K562 (cell line): ENCODE data around the gene CST4. TPM values are rescaled to one million over a fixed set of nuclear protein-coding genes. Genes with fewer than 3 reads are reported as not detected.

Source experiments
- ATAC-seq: fragments of 200-7000 bp; cut with Tn5 transposase; 3 replicates; pipeline ENCODE4 v1.9.1; 2020; ENCODE audit warnings: moderate library complexity
- BruUV-seq: library from RNA; stranded (reverse); fragments of 400-500 nt; replicated peaks from 2 replicates; lab custom pipeline; 2021; lab: Mats Ljungman, UMichigan
- CTCF ChIA-PET: fragments of 300-600 bp; formaldehyde crosslinking; extraction: SDS; loops from one replicate; lab custom pipeline; 2021; ENCODE audit warnings: low intra/inter-chr PET ratio; lab: Yijun Ruan, JAX
- POLR2A ChIA-PET: fragments of 300-600, 350-650 bp; sonication (Branson Sonifier 250); formaldehyde crosslinking; extraction: SDS; loops from one replicate; lab custom pipeline; 2021; ENCODE audit warnings: antibody characterized with exemption, inconsistent platforms; lab: Yijun Ruan, JAX
- DNase-seq, 4 experiments: peaks; one replicate each; pipeline versions ENCODE4 v3.0.0 to v3.0.0-alpha.2; 2011 to 2018; ENCODE audit warnings: low spot score in 3 of 4, mixed read lengths in 3 of 4; ENCODE audit errors: extremely low read depth in 1 of 4
- FAIRE-seq: peaks from 2 replicates; lab custom pipeline; 2011; peaks lifted over from hg19 to GRCh38; lab: Jason Lieb, UNC
- H2AFZ ChIP-seq: 2 replicates; pipeline ENCODE4 v1.6.0; 2011; ENCODE audit warnings: low read depth, low read length, control low read depth, inconsistent platforms
- H3K27ac ChIP-seq: fragments of 200-600 bp; 3 replicates; pipeline ENCODE4 v1.8.0; 2011; ENCODE audit warnings: low read depth, mild to moderate bottlenecking, control low read depth, inconsistent platforms, low read length, moderate library complexity, mixed read lengths; ENCODE audit errors: extremely low read depth
- H3K27me3 ChIP-seq, 2 experiments: fragments of 300-600 bp in 1 of 2; 2 replicates in 1 of 2; 3 replicates in 1 of 2; pipeline versions ENCODE4 v1.6.0 to v1.8.0; 2011; ENCODE audit warnings: inconsistent platforms in 2 of 2, low read length in 2 of 2, mild to moderate bottlenecking in 1 of 2, mixed read lengths in 1 of 2, moderate library complexity in 1 of 2; ENCODE audit not compliant: control insufficient read depth in 2 of 2, insufficient read depth in 2 of 2
- H3K36me3 ChIP-seq: fragments of 300-600 bp; 3 replicates; pipeline ENCODE4 v1.8.0; 2011; ENCODE audit warnings: mild to moderate bottlenecking, low read length, inconsistent platforms; ENCODE audit not compliant: control insufficient read depth, insufficient read depth
- H3K4me1 ChIP-seq, 2 experiments: fragments of 200-600 bp in 1 of 2; replicated peaks in 1 of 2; 2 replicates in 1 of 2; 3 replicates in 1 of 2; pipeline versions ENCODE4 v1.5.1 to v1.8.0; 2011; ENCODE audit warnings: inconsistent platforms in 2 of 2, low read length in 2 of 2, mild to moderate bottlenecking in 1 of 2, mixed read lengths in 1 of 2, moderate library complexity in 1 of 2; ENCODE audit not compliant: control insufficient read depth in 2 of 2, insufficient read depth in 2 of 2
- H3K4me2 ChIP-seq: 2 replicates; pipeline ENCODE4 v1.6.1; 2011; ENCODE audit warnings: low read length, control low read depth, inconsistent platforms, mixed read lengths; ENCODE audit not compliant: insufficient read depth
- H3K4me3 ChIP-seq: fragments of 200-600 bp; sonication (generic), shearing (Covaris generic); 2 replicates; pipeline ENCODE4 v1.5.1; 2016; ENCODE audit warnings: control low read depth, inconsistent platforms
- H3K79me2 ChIP-seq: fragments of 200-600 bp; 3 replicates; pipeline ENCODE4 v1.8.0; 2011; ENCODE audit warnings: low read length, inconsistent platforms; ENCODE audit not compliant: control insufficient read depth, insufficient read depth
- H3K9ac ChIP-seq, 2 experiments: 2 replicates each; pipeline versions ENCODE4 v1.6.0 to v1.6.1; 2011; ENCODE audit warnings: low read depth in 2 of 2, low read length in 2 of 2, control low read depth in 1 of 2, inconsistent platforms in 1 of 2, mild to moderate bottlenecking in 1 of 2, mixed read lengths in 1 of 2; ENCODE audit not compliant: insufficient read depth in 1 of 2
- H3K9me1 ChIP-seq: one replicate; pipeline ENCODE4 v1.6.0; 2011; ENCODE audit warnings: inconsistent platforms, mild to moderate bottlenecking, low read length, moderate library complexity; ENCODE audit not compliant: control insufficient read depth, insufficient read depth
- H3K9me3 ChIP-seq: replicated peaks from 2 replicates; pipeline ENCODE4 v1.5.1; 2011; ENCODE audit warnings: low read depth, low read length, inconsistent platforms; ENCODE audit not compliant: control insufficient read depth, insufficient read depth
- H4K20me1 ChIP-seq: replicated peaks from 2 replicates; pipeline ENCODE4 v1.6.1; 2011; ENCODE audit warnings: low read length, inconsistent platforms, mixed read lengths; ENCODE audit not compliant: control insufficient read depth, insufficient read depth
- ARID3B ChIP-seq: fragments of 250-450 bp; sonication (Bioruptor Pico); IDR thresholded peaks from 2 replicates; pipeline ENCODE4 v1.4.0; 2020; ENCODE audit warnings: borderline replicate concordance
- GATAD2A ChIP-seq: fragments of 450-650 bp; IDR thresholded peaks from 2 replicates; pipeline ENCODE4 v1.6.1; 2017
- MAFF ChIP-seq: IDR thresholded peaks from 2 replicates; pipeline ENCODE4 v1.6.1; 2012; ENCODE audit warnings: low read length, improper control_type of control experiment
- MEIS2 ChIP-seq: fragments of 450-650 bp; IDR thresholded peaks from 2 replicates; pipeline ENCODE4 v1.6.1; 2014; ENCODE audit warnings: mild to moderate bottlenecking; ENCODE audit not compliant: partially characterized antibody
- NFIX ChIP-seq: fragments of 250-450 bp; sonication (Bioruptor Pico); IDR thresholded peaks from 2 replicates; pipeline ENCODE4 v1.4.0; 2020; ENCODE audit warnings: low read depth, mild to moderate bottlenecking, moderate library complexity
- POLR2AphosphoS5 ChIP-seq: IDR thresholded peaks from 2 replicates; pipeline ENCODE4 v1.6.1; 2011; ENCODE audit warnings: mild to moderate bottlenecking, low read depth, low read length, moderate library complexity; ENCODE audit not compliant: control insufficient read depth, insufficient read depth
- TBP ChIP-seq: optimal IDR thresholded peaks from 2 replicates; pipeline ENCODE3; 2011; ENCODE audit warnings: low read depth, low read length, improper control_type of control experiment
- ZNF133 ChIP-seq: fragments of 250-450 bp; sonication (Bioruptor Pico); IDR thresholded peaks from 2 replicates; pipeline ENCODE4 v1.4.0; 2020; ENCODE audit warnings: mild to moderate bottlenecking
- ZNF175 ChIP-seq: fragments of 200-800 bp; sonication (Bioruptor generic); IDR thresholded peaks from 2 replicates; pipeline ENCODE4 v1.6.1; 2016; ENCODE audit warnings: low read depth, mild to moderate bottlenecking, missing genetic modification characterization, missing compliant biosample characterization
- ZNF239 ChIP-seq: fragments of 250-450 bp; sonication (Bioruptor Pico); IDR thresholded peaks from 2 replicates; pipeline ENCODE4 v1.4.0; 2020; ENCODE audit warnings: mild to moderate bottlenecking
- ZNF75A ChIP-seq: fragments of 450-650 bp; formaldehyde crosslinking; IDR thresholded peaks from 2 replicates; pipeline ENCODE4 v1.4.0; 2020; ENCODE audit warnings: mild to moderate bottlenecking
- WGBS: fragments of 100-300 bp; shearing (Covaris generic); methylation state at CpG from one replicate; pipeline ENCODE4 v1.1.6; 2016; ENCODE audit warnings: low coverage, mixed read lengths; ENCODE audit not compliant: insufficient coverage; ENCODE audit errors: missing lambda C conversion rate; 5-methylcytosine and 5-hydroxymethylcytosine counted together
- in situ Hi-C: fragments of 300-500 bp; cut with MboI; formaldehyde crosslinking; loops from 4 replicates; pipeline ENCODE4 v1.15.0; 2018; ENCODE audit warnings: inconsistent platforms, mixed read lengths
- intact Hi-C: fragments of 100-400 bp; cut with micrococcal nuclease; formaldehyde crosslinking; loops from 2 replicates; pipeline ENCODE4 v1.14.2; 2022
- polyA plus RNA-seq, 8 experiments: library from polyadenylated mRNA; depleted of rRNA in 4 of 8; stranded (reverse) in 5 of 8; unstranded in 3 of 8; fragments of >200 nt; fragmentation: Nextera tagmentation in 2 of 8; fragmentation: Illumina TruSeq in 1 of 8; extraction: Ambion mirVana in 2 of 8; extraction: Trizol in 1 of 8; gene quantifications; 2 replicates each; pipeline versions ENCODE4 v1.2.1 to v1.2.3, GENCODE V29; 2011 to 2014; ENCODE audit warnings: inconsistent platforms in 1 of 8, missing spikeins in 1 of 8
- total RNA-seq, 7 experiments: library from RNA; depleted of rRNA in 6 of 7; stranded (reverse); fragments of >200 nt in 6 of 7; fragmentation: Illumina TruSeq in 2 of 7; extraction: Trizol in 2 of 7; gene quantifications; 2 replicates each; pipeline versions ENCODE4 v1.2.1 to v1.2.3, GENCODE V29; 2011 to 2021; ENCODE audit warnings: low replicate concordance in 1 of 7

CST4 gene
- total and polyA plus RNA-seq, 9 of the 15 experiments (the other 6 are each of a cell fraction or from before 2014, with no cell fraction given): not detected

- ATAC-seq (no peak), FAIRE-seq (no peak), DNase-seq (no peak)
- Histone ChIP-seq H3K27ac (no peak overlapping the region), H3K4me2 (no peak overlapping the region), H3K9ac (no peak overlapping the region), H3K79me2 (no peaks in the 10 kb centered on the region), H2AFZ (no peak overlapping the region), H3K4me3 (no peak overlapping the region), H3K27me3 (no peaks in the 10 kb centered on the region), H3K36me3 (no peaks in the 10 kb centered on the region), H3K9me1 (no peaks in the 10 kb centered on the region), H3K4me1 (no peaks in the 10 kb centered on the region), H4K20me1 (no peaks in the 10 kb centered on the region), H3K9me3 (no peaks in the 10 kb centered on the region)
- CTCF ChIA-PET: no interaction called here
- WGBS: 0% methylated on average over 3 of the region's 3 CpGs
- POLR2A ChIA-PET: no interaction called here
- no TSS peak for BruUV-seq
- intact Hi-C loops: no loop called here
- in situ Hi-C loops: loop anchor here (5.0 kb wide), 1 partner anchor 1251 kb away; no protein-coding TSS in a partner anchor
- TF ChIP-seq GATAD2A (no peak), NFIX (CRISPR knock-in tag) (no peak), TBP (no peak), ZNF75A (CRISPR knock-in tag) (no peak), ZNF175 (CRISPR knock-in tag) (no peak), POLR2AphosphoS5 (no peak), MAFF (no peak), ZNF239 (CRISPR knock-in tag) (no peak), ZNF133 (CRISPR knock-in tag) (no peak), MEIS2 (no peak), ARID3B (CRISPR knock-in tag) (no peak)
Observed at GRCh38 chr20:23666698-23667097, 22.1 kb downstream of the CST4 start.
